Activated CD8-positive, alpha-beta memory T cell treated with anti-CD3 and anti-CD28 coated beads, Interleukin-2, amount 50 U/mL, for 24 hours (primary cell): Measurements from ENCODE around the gene HNRNPUL2.

Source experiments
- DNase-seq: peaks from one replicate; pipeline ENCODE4 v3.0.0-alpha.2; 2020; ENCODE audit errors: extremely low read depth

HNRNPUL2 gene

GRCh38 chr11:62726915-62727164 is 417 bp downstream of the HNRNPUL2 start:
- no peak for DNase-seq

- no peak for DNase-seq
Measured at GRCh38 chr11:62726156-62726914, 922 bp downstream of the HNRNPUL2 start.

DNA sequence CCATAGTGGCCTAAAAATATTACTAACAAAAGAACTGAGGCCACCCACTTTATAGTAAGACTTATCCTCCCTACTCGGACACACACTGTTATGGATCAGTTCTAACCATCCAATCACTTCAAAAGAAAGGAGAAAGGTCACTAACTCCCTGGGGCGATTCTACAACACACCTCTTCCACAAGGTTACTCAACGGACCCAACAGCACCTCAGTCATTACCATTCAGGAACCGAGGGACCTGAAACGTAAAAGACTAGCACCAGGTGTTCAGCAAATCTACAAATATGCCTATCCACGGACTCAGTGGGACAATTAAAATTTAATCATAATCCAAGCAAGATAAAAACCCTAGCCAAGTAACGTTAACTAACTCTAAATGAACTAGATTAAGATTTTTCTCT is 1.6 kb downstream of the HNRNPUL2 start:
- DNase-seq: no peak

DNA sequence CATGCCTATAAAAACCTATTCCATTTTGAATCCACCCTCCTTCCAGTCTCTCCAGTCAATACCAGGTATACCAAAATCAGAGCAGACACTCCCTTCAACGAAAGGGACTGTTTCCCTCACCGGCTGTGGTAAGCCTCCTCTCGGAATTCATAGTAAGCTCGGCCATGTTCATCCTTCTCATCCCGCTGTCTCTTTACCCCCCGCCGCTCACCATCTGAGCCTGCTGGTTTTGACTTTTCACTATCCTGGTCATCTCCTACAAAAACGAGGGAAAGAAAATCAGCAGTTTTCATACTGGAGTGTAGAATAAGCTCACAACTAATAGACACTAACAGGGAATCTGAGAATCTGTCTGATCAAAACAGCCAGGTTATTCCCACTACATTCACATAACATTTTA is 3.1 kb downstream of the HNRNPUL2 start:
- DNase-seq: no peak

DNA sequence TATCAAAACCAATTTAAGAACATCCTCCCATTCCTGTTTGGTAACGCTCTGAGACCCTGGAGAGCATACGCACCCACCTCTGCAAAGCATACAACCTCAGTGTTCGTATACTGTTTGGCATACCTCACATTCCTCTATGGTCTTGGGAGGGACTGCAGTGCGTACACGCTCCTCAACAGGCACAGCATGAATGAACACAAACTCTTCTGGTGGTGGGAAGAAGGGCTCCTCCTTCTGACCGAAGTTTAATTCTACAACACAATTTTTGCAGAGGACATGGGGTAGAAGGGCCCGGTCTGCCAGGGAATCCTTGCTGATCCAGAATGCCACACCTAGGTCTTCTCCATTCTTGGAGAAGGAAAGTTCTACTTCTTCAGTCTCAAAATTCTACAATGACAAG is 5.3 kb downstream of the HNRNPUL2 start:
- DNase-seq: no peak

DNA sequence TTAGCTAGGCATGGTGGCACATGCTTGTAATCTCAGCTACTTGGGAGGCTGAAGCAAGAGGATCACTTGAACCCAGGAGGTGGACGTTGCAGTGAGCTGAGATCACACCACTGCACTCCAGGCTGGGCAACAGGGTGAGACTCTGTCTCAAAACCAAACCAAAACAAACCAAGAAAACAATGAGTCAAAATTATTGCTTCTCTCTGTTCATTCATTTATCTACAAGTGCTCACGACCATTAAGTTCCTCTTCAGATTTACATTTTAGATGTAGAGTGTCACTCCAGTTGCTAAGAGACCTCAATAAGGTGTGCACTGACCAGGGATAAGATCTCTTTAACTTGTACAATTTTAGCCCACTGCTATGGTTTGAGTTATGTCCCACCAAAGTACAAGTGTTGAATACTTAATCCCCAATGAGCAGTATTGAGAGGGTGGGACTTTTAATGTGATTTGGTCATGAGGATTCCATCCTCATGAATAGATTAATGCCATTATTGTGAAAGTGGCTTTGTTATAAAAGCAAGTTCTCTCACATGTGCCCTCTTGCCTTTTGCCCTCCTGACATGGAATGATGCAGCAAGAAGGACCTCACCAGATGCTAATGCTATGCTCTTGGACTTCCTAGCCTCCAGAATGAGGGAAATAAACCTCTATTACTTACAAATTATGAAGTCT is 7.8 kb downstream of the HNRNPUL2 start:
- DNase-seq: no peak

- no peak for DNase-seq
Measured at GRCh38 chr11:62716816-62717215, 10.4 kb downstream of the HNRNPUL2 start.

- DNase-seq: no peak
Measured at GRCh38 chr11:62716206-62716605, 11.1 kb downstream of the HNRNPUL2 start.

- no peak for DNase-seq
Measured at GRCh38 chr11:62715150-62716130, 11.8 kb downstream of the HNRNPUL2 start.

DNA sequence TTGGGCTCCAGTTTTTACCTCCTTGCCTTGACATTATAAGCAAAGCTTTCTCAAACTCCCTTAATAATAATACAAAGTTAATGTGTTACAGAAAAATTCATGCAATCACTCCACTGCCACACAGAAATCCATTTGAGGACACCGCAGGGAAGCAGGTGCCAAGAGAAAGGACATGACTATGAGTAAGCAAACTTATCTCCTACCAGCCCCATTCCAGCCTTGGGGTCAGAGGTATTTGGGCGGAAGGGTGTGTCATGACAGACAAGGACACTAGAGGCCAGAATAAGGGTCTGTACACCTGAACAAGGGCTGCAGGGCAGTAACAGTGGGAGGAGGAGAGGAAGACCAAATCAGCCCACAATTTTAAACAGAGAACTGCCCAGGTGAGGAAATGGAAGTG is 13.9 kb downstream of the HNRNPUL2 start:
- no peak for DNase-seq

DNA sequence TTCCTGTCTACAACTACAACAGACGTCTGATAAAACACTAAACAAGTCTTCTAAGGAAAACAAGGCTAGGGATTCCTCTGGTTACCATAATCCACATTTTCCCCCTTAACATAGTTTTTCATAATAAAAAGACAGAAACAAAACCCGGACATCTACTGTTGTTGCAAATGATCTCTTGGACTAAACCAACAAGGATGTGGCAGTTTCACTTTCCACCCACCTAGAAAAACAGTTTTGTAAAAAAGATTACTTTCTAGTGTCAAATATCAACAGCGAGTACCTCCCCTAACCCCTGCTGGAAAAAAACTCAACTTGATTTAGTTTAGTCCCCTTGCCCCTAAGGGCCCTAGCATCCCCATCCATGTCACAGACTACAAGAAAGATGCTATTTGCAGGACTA is 14.4 kb downstream of the HNRNPUL2 start:
- no peak for DNase-seq

DNA sequence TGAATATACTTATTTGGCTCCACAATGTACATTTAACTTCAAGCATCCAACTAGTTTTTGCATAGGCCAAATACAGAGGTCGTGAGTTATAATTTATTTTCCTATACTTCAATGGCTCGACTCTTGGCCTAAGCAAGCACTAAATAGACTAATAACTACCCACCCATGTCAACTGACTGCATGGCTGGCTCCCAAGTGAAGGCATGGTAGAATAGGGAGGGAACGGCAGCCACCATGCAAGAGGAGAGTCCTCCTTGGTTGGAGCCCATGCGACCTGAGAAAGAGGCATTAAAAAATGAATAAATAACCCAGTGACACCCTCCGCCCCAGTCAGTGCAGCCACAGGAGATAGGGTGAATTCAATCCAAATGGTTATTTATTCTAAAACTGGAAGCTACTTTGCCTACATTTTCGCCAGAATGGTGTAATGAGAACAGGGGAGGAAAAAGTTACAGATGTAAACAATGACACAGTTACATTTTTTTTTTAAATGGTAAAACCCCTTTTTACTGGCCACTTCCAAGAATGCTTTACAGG is 14.9 kb downstream of the HNRNPUL2 start:
- DNase-seq: no peak

DNA sequence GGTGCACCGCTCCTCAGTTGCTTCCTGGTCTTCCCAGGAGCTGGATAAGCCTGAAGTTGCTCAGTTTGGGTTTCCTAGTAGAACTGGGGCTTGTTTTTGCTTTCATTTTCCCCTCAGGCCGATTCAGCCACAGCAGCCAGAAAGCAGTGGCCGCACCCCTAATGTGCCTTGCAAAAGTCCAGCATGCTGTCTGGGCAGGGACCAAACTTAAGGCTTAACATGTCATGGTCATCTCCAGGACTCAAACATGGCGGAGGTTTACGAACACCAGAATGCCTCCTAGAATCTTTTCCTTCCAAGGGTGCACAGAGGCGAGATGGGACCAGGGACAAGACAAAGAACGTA is 17.3 kb downstream of the HNRNPUL2 start:
- no peak for DNase-seq

GRCh38 chr11:62709247-62710000 is 17.8 kb downstream of the HNRNPUL2 start:
- DNase-seq: peak; percentile 96

DNA sequence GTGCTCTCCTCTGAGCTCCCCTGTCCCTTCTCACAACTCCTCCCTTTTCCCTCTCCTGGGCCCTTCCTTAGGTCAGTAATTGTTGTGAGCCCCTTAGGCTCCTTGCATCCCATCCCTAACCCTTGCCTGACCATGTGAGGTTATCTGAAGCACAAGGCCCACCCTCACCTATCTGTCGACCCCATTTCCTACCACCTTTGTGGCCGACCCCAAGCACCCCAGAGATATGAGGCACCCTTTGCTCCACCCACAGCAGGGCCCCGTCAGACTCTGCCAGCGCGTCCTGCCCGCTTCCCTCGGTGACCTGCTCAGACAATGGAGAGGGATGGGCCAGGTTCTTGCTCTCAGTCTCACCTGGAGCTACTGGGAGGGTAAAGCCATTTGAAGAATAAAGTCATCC is 18.5 kb downstream of the HNRNPUL2 start:
- no peak for DNase-seq

DNA sequence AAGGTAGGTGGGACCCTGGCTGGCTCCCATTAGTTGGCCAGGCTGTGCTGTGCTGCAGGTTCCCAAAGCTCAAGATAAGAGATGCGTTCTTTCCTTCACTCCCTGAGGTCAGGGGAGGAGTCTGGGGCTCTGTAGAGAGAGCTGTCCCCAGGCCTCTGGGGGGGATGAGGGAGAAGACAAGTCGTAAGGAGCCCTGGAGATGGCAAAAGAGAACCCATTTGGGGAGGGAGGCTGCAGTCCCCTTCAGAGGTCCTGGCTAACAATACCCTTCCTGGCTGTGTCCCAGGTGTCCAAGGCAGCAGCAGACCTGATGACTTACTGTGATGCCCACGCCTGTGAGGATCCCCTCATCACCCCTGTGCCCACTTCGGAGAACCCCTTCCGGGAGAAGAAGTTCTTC is 18.9 kb downstream of the HNRNPUL2 start:
- no peak for DNase-seq

GRCh38 chr11:62707277-62707861 is 19.9 kb downstream of the HNRNPUL2 start, which contains the start of the genes BSCL2 and GNG3:
BSCL2 (minus strand) TSS chr11:62707424; CDS start chr11:62707195, 229 bp downstream.
GNG3 (plus strand) TSS chr11:62707676; CDS start chr11:62708296, 620 bp downstream.
- DNase-seq: no peak

- DNase-seq: no peak
Measured at GRCh38 chr11:62706850-62707247, 20.4 kb downstream of the HNRNPUL2 start.

GRCh38 chr11:62705880-62706849 is 21.1 kb downstream of the HNRNPUL2 start:
- DNase-seq: peak; percentile 70

DNA sequence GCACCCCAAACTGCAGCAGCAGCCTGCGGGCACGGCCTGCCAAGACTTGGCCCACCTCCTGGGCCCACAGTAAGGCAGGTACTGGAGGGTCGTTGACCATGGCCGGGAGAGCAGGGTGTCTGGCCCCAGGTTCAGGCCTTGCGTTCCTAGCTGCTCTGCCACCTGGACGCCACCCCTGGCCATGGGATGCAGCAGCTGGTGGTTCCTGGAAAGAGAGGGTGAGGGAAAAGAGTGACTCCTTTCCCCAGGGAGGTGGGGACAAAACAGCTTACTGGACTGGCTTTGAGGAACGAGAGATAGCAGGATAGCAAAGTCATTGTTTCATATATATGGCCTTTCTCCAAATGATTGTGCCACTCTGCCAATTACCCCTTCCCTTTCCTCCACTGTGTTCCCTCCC is 21.8 kb downstream of the HNRNPUL2 start:
- no peak for DNase-seq
